Keratinocyte (primary cell): ENCODE measurements around the gene SEBOX.

Source experiments
- CTCF ChIP-seq, 3 experiments: IDR thresholded peaks in 1 of 3; conservative IDR thresholded peaks in 1 of 3; optimal IDR thresholded peaks in 1 of 3; 2 replicates in 2 of 3; 3 replicates in 1 of 3; pipeline versions ENCODE3 to v1.5.1; 2011; ENCODE audit warnings: low read length in 3 of 3, mild to moderate bottlenecking in 3 of 3, moderate library complexity in 2 of 3, control low read depth in 1 of 3, inconsistent platforms in 1 of 3; ENCODE audit not compliant: insufficient read depth in 2 of 3; ENCODE audit errors: extremely low read depth in 1 of 3
- EZH2 ChIP-seq: IDR thresholded peaks from one replicate; pipeline ENCODE4 v1.6.1; 2012; ENCODE audit warnings: inconsistent platforms, mild to moderate bottlenecking, low read length, moderate library complexity

DNA sequence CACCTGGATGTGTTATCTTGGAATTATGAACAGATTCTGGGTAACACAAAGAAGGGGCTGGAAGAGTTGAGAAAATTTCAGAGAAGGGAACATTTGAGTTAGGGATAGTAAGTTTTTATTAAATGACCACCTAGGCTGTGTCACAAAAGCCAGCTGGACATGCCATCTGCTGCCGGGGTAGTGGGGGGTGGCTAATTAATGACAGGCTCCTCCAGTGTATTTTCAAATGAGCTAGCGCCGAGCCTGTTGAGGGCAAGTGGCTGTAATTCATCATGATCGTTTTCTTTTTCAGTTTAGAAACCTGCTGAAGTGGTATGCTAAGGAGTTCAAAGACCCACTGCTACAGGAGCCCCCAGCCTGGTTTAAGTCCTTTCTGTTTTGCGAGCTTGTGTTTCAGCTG lies 39.8 kb downstream of the SEBOX start:
- TF ChIP-seq EZH2 (no peak), CTCF (optimal IDR thresholded peaks at IDR 0.05 in 1 of 3, IDR thresholded peaks at IDR 0.05 in 1 of 3, conservative IDR thresholded peaks at IDR 0.05 in 1 of 3; ENCODE audit: extremely low read depth in 1 of 3, insufficient read depth in 2 of 3, low read length in 3 of 3) (no peak)
